ENCODE measurements around the gene C19orf81. TPM values are rescaled to one million over a fixed set of nuclear protein-coding genes. Genes with fewer than 3 reads are reported as not detected.

C19orf81 gene
- total RNA-seq, 1 donor: not detected

- Histone ChIP-seq H3K4me2 (ENCODE audit: insufficient read depth, low read length) (no peak overlapping the region), H3K9me3 (ENCODE audit: low read depth, low read length) (no peaks in the 10 kb centered on the region), H4K20me1 (ENCODE audit: insufficient read depth, low read length) (no peaks in the 10 kb centered on the region), H3K79me2 (ENCODE audit: insufficient read depth, low read length) (no peaks in the 10 kb centered on the region), H3K4me3 (ENCODE audit: insufficient read depth, low read length) (no peak overlapping the region), H3K4me1 (ENCODE audit: insufficient read depth, low read length) (no peaks in the 10 kb centered on the region), H3K27ac (ENCODE audit: low read depth, low read length) (no peak overlapping the region), H3K36me3 (ENCODE audit: insufficient read depth, low read length) (no peaks in the 10 kb centered on the region), H3K27me3 (ENCODE audit: insufficient read depth, low read length) (no peaks in the 10 kb centered on the region), H2AFZ (ENCODE audit: low read length) (no peak overlapping the region)
- peak; percentile 73 for DNase-seq (ENCODE audit: insufficient read length, low spot score, missing footprints)
- no peak for TF ChIP-seq CTCF (IDR thresholded peaks at IDR 0.05; ENCODE audit: extremely low read depth, low read depth, low read length)
Measured at GRCh38 chr19:50624949-50625600, 24.2 kb upstream of the C19orf81 start.

- no peaks in the 10 kb centered on the region for H3K4me1 ChIP-seq (ENCODE audit: insufficient read depth, low read length)
- H3K27ac ChIP-seq (ENCODE audit: low read depth, low read length): no peak overlapping the region
- TF ChIP-seq CTCF (IDR thresholded peaks at IDR 0.05; ENCODE audit: extremely low read depth, low read depth, low read length): no peak
- no peak overlapping the region for H3K4me2 ChIP-seq (ENCODE audit: insufficient read depth, low read length)
- H4K20me1 ChIP-seq (ENCODE audit: insufficient read depth, low read length): no peaks in the 10 kb centered on the region
- no peak for DNase-seq (ENCODE audit: insufficient read length, low spot score, missing footprints)
- H3K9me3 ChIP-seq (ENCODE audit: low read depth, low read length): no peaks in the 10 kb centered on the region
- no peaks in the 10 kb centered on the region for H3K27me3 ChIP-seq (ENCODE audit: insufficient read depth, low read length)
- H3K4me3 ChIP-seq (ENCODE audit: insufficient read depth, low read length): no peak overlapping the region
- no peak overlapping the region for H2AFZ ChIP-seq (ENCODE audit: low read length)
- no peaks in the 10 kb centered on the region for H3K36me3 ChIP-seq (ENCODE audit: insufficient read depth, low read length)
- H3K79me2 ChIP-seq (ENCODE audit: insufficient read depth, low read length): no peaks in the 10 kb centered on the region
Measured at GRCh38 chr19:50626011-50626410, 23.2 kb upstream of the C19orf81 start.

- no peaks in the 10 kb centered on the region for H4K20me1 ChIP-seq (ENCODE audit: insufficient read depth, low read length)
- no peak overlapping the region for H3K27ac ChIP-seq (ENCODE audit: low read depth, low read length)
- H3K4me3 ChIP-seq (ENCODE audit: insufficient read depth, low read length): no peak overlapping the region
- no peaks in the 10 kb centered on the region for H3K9me3 ChIP-seq (ENCODE audit: low read depth, low read length)
- H3K79me2 ChIP-seq (ENCODE audit: insufficient read depth, low read length): no peaks in the 10 kb centered on the region
- H3K4me1 ChIP-seq (ENCODE audit: insufficient read depth, low read length): no peaks in the 10 kb centered on the region
- H3K27me3 ChIP-seq (ENCODE audit: insufficient read depth, low read length): no peaks in the 10 kb centered on the region
- no peak for TF ChIP-seq CTCF (IDR thresholded peaks at IDR 0.05; ENCODE audit: extremely low read depth, low read depth, low read length)
- DNase-seq (ENCODE audit: insufficient read length, low spot score, missing footprints): peak; percentile 43
- H3K36me3 ChIP-seq (ENCODE audit: insufficient read depth, low read length): no peaks in the 10 kb centered on the region
- no peak overlapping the region for H3K4me2 ChIP-seq (ENCODE audit: insufficient read depth, low read length)
- no peak overlapping the region for H2AFZ ChIP-seq (ENCODE audit: low read length)
Measured at GRCh38 chr19:50626795-50627194, 22.4 kb upstream of the C19orf81 start.

- DNase-seq (ENCODE audit: insufficient read length, low spot score, missing footprints): peak; percentile 72
- H2AFZ ChIP-seq (ENCODE audit: low read length): no peak overlapping the region
- no peaks in the 10 kb centered on the region for H4K20me1 ChIP-seq (ENCODE audit: insufficient read depth, low read length)
- H3K4me3 ChIP-seq (ENCODE audit: insufficient read depth, low read length): no peak overlapping the region
- H3K27me3 ChIP-seq (ENCODE audit: insufficient read depth, low read length): no peaks in the 10 kb centered on the region
- no peaks in the 10 kb centered on the region for H3K36me3 ChIP-seq (ENCODE audit: insufficient read depth, low read length)
- H3K27ac ChIP-seq (ENCODE audit: low read depth, low read length): no peak overlapping the region
- H3K4me1 ChIP-seq (ENCODE audit: insufficient read depth, low read length): no peaks in the 10 kb centered on the region
- H3K9me3 ChIP-seq (ENCODE audit: low read depth, low read length): no peaks in the 10 kb centered on the region
- no peaks in the 10 kb centered on the region for H3K79me2 ChIP-seq (ENCODE audit: insufficient read depth, low read length)
- TF ChIP-seq CTCF (IDR thresholded peaks at IDR 0.05; ENCODE audit: extremely low read depth, low read depth, low read length): no peak
- H3K4me2 ChIP-seq (ENCODE audit: insufficient read depth, low read length): no peak overlapping the region
Measured at GRCh38 chr19:50628146-50628545, 21.1 kb upstream of the C19orf81 start.
